Right atrium auricular region (tissue), 2 donors: ENCODE measurements around the gene NRIP1. TPM values are rescaled to one million over a fixed set of nuclear protein-coding genes. Genes with fewer than 3 reads are reported as not detected.

ENCODE experiments used
- DNase-seq: peaks from one replicate; pipeline ENCODE4 v3.0.0-alpha.2; 2019; ENCODE audit warnings: low spot score
- H3K27ac ChIP-seq, 2 donors: fragments of 200-600 bp; sonication (generic); 1 replicate in 1 of 2; 2 replicates in 1 of 2; pipeline ENCODE4 v1.5.1; 2016 to 2019
- H3K27me3 ChIP-seq, 2 donors: fragments of 200-600 bp; sonication (generic); one replicate each; pipeline versions ENCODE4 v1.5.1 to v1.6.0; 2017 to 2019
- H3K36me3 ChIP-seq: fragments of 200-600 bp; sonication (generic); one replicate; pipeline ENCODE4 v1.5.1; 2016
- H3K4me1 ChIP-seq, 2 donors: fragments of 200-600 bp; sonication (generic); one replicate each; pipeline versions ENCODE4 v1.5.1 to v1.6.0; 2017 to 2019
- H3K4me3 ChIP-seq, 2 donors: fragments of 200-600 bp; sonication (generic); 1 replicate in 1 of 2; 2 replicates in 1 of 2; pipeline ENCODE4 v1.5.1; 2017 to 2019; ENCODE audit warnings: mild to moderate bottlenecking in 1 of 2, moderate library complexity in 1 of 2
- H3K9me3 ChIP-seq, 2 donors: fragments of 200-600 bp; sonication (generic); one replicate each; pipeline ENCODE4 v1.5.1; 2019
- CTCF ChIP-seq, 2 donors: fragments of 200-600 bp; sonication (generic); IDR thresholded peaks; one replicate each; pipeline ENCODE4 v1.5.1; 2019; ENCODE audit warnings: antibody characterized with exemption in 2 of 2
- total RNA-seq, 2 donors: library from RNA; depleted of rRNA; stranded (reverse); fragments of >200 nt; gene quantifications; one replicate each; pipeline ENCODE4 v1.1.0, GENCODE V29; 2016

Gene NRIP1
- total RNA-seq, 2 donors from 2014 or later = 15.5 to 16.0 TPM

- Histone ChIP-seq H3K9me3 (no peaks in the 10 kb centered on the region), H3K27ac (no peak overlapping the region), H3K36me3 (no peaks in the 10 kb centered on the region), H3K27me3 (no peaks in the 10 kb centered on the region), H3K4me1 (no peaks in the 10 kb centered on the region), H3K4me3 (no peak overlapping the region)
- no peak for TF ChIP-seq CTCF (IDR thresholded peaks at IDR 0.05)
- DNase-seq = no peak
These were observed 141.8 kb downstream of the NRIP1 start for GRCh38 chr21:14922980-14923379.

GRCh38 chr21:14918527-14918926, 146.3 kb downstream of the NRIP1 start:
- Histone ChIP-seq H3K4me1 (no peaks in the 10 kb centered on the region), H3K27me3 (no peaks in the 10 kb centered on the region), H3K4me3 (peak overlapping the region in 1 of 2 donors; percentile 4), H3K9me3 (no peaks in the 10 kb centered on the region), H3K36me3 (no peaks in the 10 kb centered on the region), H3K27ac (no peak overlapping the region)
- TF ChIP-seq CTCF (IDR thresholded peaks at IDR 0.05) = no peak
- no peak for DNase-seq

- no peaks in the 10 kb centered on the region for H3K27me3 ChIP-seq
- no peaks in the 10 kb centered on the region for H3K4me1 ChIP-seq
- H3K27ac ChIP-seq = no peak overlapping the region
- peak overlapping the region in 1 of 2 donors; percentile 4 for H3K4me3 ChIP-seq
- no peak for TF ChIP-seq CTCF (IDR thresholded peaks at IDR 0.05)
- no peaks in the 10 kb centered on the region for H3K36me3 ChIP-seq
- no peak for DNase-seq
- no peaks in the 10 kb centered on the region for H3K9me3 ChIP-seq
These were observed 147.0 kb downstream of the NRIP1 start for GRCh38 chr21:14917762-14918161.

- Histone ChIP-seq H3K4me3 (no peak overlapping the region), H3K27ac (no peak overlapping the region), H3K4me1 (no peaks in the 10 kb centered on the region), H3K9me3 (no peaks in the 10 kb centered on the region), H3K36me3 (no peaks in the 10 kb centered on the region), H3K27me3 (no peaks in the 10 kb centered on the region)
- no peak for DNase-seq
- no peak for TF ChIP-seq CTCF (IDR thresholded peaks at IDR 0.05)
These were observed 148.1 kb downstream of the NRIP1 start for GRCh38 chr21:14916676-14917141.

- Histone ChIP-seq H3K27ac (no peak overlapping the region), H3K27me3 (no peaks in the 10 kb centered on the region), H3K4me1 (no peaks in the 10 kb centered on the region), H3K9me3 (no peaks in the 10 kb centered on the region), H3K4me3 (no peak overlapping the region), H3K36me3 (no peaks in the 10 kb centered on the region)
- DNase-seq = no peak
- TF ChIP-seq CTCF (IDR thresholded peaks at IDR 0.05) = no peak
These were observed 151.2 kb downstream of the NRIP1 start for GRCh38 chr21:14913638-14914037.

- no peaks in the 10 kb centered on the region for H3K9me3 ChIP-seq
- H3K36me3 ChIP-seq = no peaks in the 10 kb centered on the region
- H3K4me3 ChIP-seq = no peak overlapping the region
- no peaks in the 10 kb centered on the region for H3K27me3 ChIP-seq
- H3K27ac ChIP-seq = no peak overlapping the region
- no peak for DNase-seq
- TF ChIP-seq CTCF (IDR thresholded peaks at IDR 0.05) = no peak
- H3K4me1 ChIP-seq = no peaks in the 10 kb centered on the region
These were observed 153.4 kb downstream of the NRIP1 start for GRCh38 chr21:14911351-14911750.
